Measurements from ENCODE around the gene BCOR.

The BCOR gene

GRCh38 chrX:40116925-40117324, 19.2 kb upstream of the BCOR start:
- DNase-seq, result no peak

- DNase-seq, result no peak
Measured at GRCh38 chrX:40112996-40113395, 15.2 kb upstream of the BCOR start.

GRCh38 chrX:40111868-40112267, 14.1 kb upstream of the BCOR start:
- no peak for DNase-seq

- peak; percentile 75 for DNase-seq
Measured at GRCh38 chrX:40109288-40110008, 11.7 kb upstream of the BCOR start.

- DNase-seq, result no peak
Measured at GRCh38 chrX:40108959-40109287, 11.2 kb upstream of the BCOR start.

GRCh38 chrX:40108162-40108958, 10.6 kb upstream of the BCOR start:
- peak; percentile 90 for DNase-seq

- peak; percentile 65 for DNase-seq
Measured at GRCh38 chrX:40107291-40108161, 9.8 kb upstream of the BCOR start.

- DNase-seq, result peak; percentile 73
Measured at GRCh38 chrX:40106676-40107290, 9.0 kb upstream of the BCOR start.

- DNase-seq, result peak; percentile 71
Measured at GRCh38 chrX:40105835-40106675, 8.3 kb upstream of the BCOR start.

- DNase-seq, result peak; percentile 75
Measured at GRCh38 chrX:40104985-40105834, 7.5 kb upstream of the BCOR start.

- peak; percentile 62 for DNase-seq
Measured at GRCh38 chrX:40104630-40104984, 6.8 kb upstream of the BCOR start.

GRCh38 chrX:40103565-40104323, 6.0 kb upstream of the BCOR start:
- peak; percentile 14 for DNase-seq

GRCh38 chrX:40102393-40103381, 4.9 kb upstream of the BCOR start:
- peak; percentile 46 for DNase-seq

- DNase-seq, result peak; percentile 39
Measured at GRCh38 chrX:40101430-40101802, 3.7 kb upstream of the BCOR start.

- peak; percentile 43 for DNase-seq
Measured at GRCh38 chrX:40100537-40101429, 3.0 kb upstream of the BCOR start.

- DNase-seq, result peak; percentile 47
Measured at GRCh38 chrX:40100141-40100536, 2.4 kb upstream of the BCOR start.
